Ovary (tissue), 10 donors: Measurements from ENCODE around the gene SCTR. TPM values are rescaled to one million over a fixed set of nuclear protein-coding genes. Genes with fewer than 3 reads are reported as not detected.

Experiments
- DNase-seq, 5 donors: peaks; one replicate each; pipeline ENCODE4 v3.0.0-alpha.2; 2019 to 2020
- H3K27ac ChIP-seq, 2 donors: fragments of 200-600 bp; one replicate each; pipeline versions ENCODE4 v1.5.1 to v1.8.0; 2019 to 2022
- H3K27me3 ChIP-seq: fragments of 200-600 bp; one replicate; pipeline ENCODE4 v1.8.0; 2022
- H3K36me3 ChIP-seq: fragments of 200-600 bp; sonication (generic); one replicate; pipeline ENCODE4 v1.5.1; 2019
- H3K4me1 ChIP-seq: one replicate; pipeline ENCODE4 v1.8.1; 2013; ENCODE audit warnings: mild to moderate bottlenecking, moderate library complexity; ENCODE audit not compliant: insufficient read depth
- H3K4me3 ChIP-seq: fragments of 200-600 bp; sonication (generic); one replicate; pipeline ENCODE4 v1.5.1; 2017
- H3K9me3 ChIP-seq, 2 donors: fragments of 200-600 bp in 1 of 2; sonication (generic) in 1 of 2; one replicate each; pipeline versions ENCODE4 v1.5.1 to v1.8.1; 2013 to 2019; ENCODE audit warnings: mild to moderate bottlenecking in 1 of 2, moderate library complexity in 1 of 2
- CTCF ChIP-seq, 3 donors: fragments of 450-650 bp in 2 of 3; fragments of 200-600 bp in 1 of 3; IDR thresholded peaks; one replicate each; pipeline versions ENCODE4 v1.5.1 to v1.8.0; 2016 to 2022; ENCODE audit warnings: antibody characterized with exemption in 3 of 3, mild to moderate bottlenecking in 1 of 3
- EP300 ChIP-seq: sonication (generic); formaldehyde crosslinking; IDR thresholded peaks from one replicate; pipeline ENCODE4 v1.6.1; 2017; ENCODE audit warnings: antibody characterized with exemption
- POLR2A ChIP-seq: fragments of 450-650 bp; IDR thresholded peaks from one replicate; pipeline ENCODE4 v1.6.1; 2017; ENCODE audit warnings: antibody characterized with exemption, mild to moderate bottlenecking, moderate library complexity
- WGBS, 3 donors: extraction: QIAGEN DNeasy Blood & Tissue Kit in 1 of 3; methylation state at CpG; one replicate each; pipeline versions ENCODE4 v1.1.5 to v1.1.7; 2013 to 2017; 5-methylcytosine and 5-hydroxymethylcytosine counted together
- intact Hi-C, 4 donors: fragments of 100-400 bp; cut with DNase I; formaldehyde crosslinking; loops; one replicate each; pipeline versions ENCODE4 v1.11.0 to v1.15.1; 2022 to 2023
- long read RNA-seq, 3 donors: library from polyadenylated mRNA in 2 of 3; unstranded in 2 of 3; transcript quantifications; one replicate each; pipeline ENCODE4 v2.0.0 and lab custom pipeline, GENCODE V29; 2021 to 2026
- polyA plus RNA-seq, 2 donors: library from polyadenylated mRNA; stranded (reverse); fragments of 200-250 nt in 1 of 2; fragments of 350-450 nt in 1 of 2; fragmentation: Illumina TruSeq in 1 of 2; extraction: RNeasy Lipid Tissue Mini Kit (QIAGEN cat#74804) in 1 of 2; gene quantifications; one replicate each; pipeline ENCODE4 v1.2.3, GENCODE V29; 2013 to 2014
- total RNA-seq, 7 donors: library from RNA; depleted of rRNA in 2 of 7; stranded (reverse); fragments of >200 nt in 2 of 7; fragmentation: NEBNext Ultra II Directional in 3 of 7; extraction: Animal tissue kit (Norgen Biotek cat#: 25700) in 3 of 7; gene quantifications; one replicate each; pipeline versions ENCODE4 v1.1.0 to v1.2.4, GENCODE V29; 2016 to 2023
- donor health status: DM: no; HTN: no; CAD: no; lungs with moderate emphysema.
- donor health status: DM: no; HTN: no; CAD: no.
- donor health status: Bipolar disorder and iron deficiency.
- donor health status: DM: yes; HTN: yes; CAD: no.
- donor health status: DM: no; HTN: no; CAD: no.
- donor health status: DM: yes; HTN: yes; CAD: no.

SCTR gene
- total RNA-seq (10 to 100 TPM in 1 of 7 donors, 1 to 10 TPM in 1, not detected in 5; 1.4 to 14.1 TPM), polyA plus RNA-seq (under 1 TPM; 0.23 to 0.27 TPM)
- long read RNA-seq, donor 1: 0 reads
- long read RNA-seq, donor 2: 0 reads
- long read RNA-seq, donor 3: 0 reads

- no peak within 1 kb of the TSS for H3K4me3 ChIP-seq
- intact Hi-C loops: no loop called here
Observed at GRCh38 chr2:119523952-119524694, at the start of gene SCTR. SCTR (minus strand) TSS chr2:119524483; CDS start chr2:119524226, 257 bp downstream.

GRCh38 chr2:119567292-119567691 lies 43.0 kb upstream of the SCTR start:
- intact Hi-C loops: no loop called here
- TF ChIP-seq POLR2A (no peak), CTCF (IDR thresholded peaks at IDR 0.05) (no peak), EP300 (no peak)
- H3K9me3 ChIP-seq: no peaks in the 10 kb centered on the region

More at GRCh38 chr2:119523952-119524694, at the start of gene SCTR:
- no peaks in the 10 kb centered on the region for H3K27me3 ChIP-seq
- no peaks in the 10 kb centered on the region for H3K36me3 ChIP-seq
- WGBS, 3 donors: 4 to 7% (median 6%) methylated on average over 55 to 74 of the region's 74 CpGs
- no peaks in the 10 kb centered on the region for H3K9me3 ChIP-seq
- DNase-seq: no peak
- H3K27ac ChIP-seq: no peak within 1 kb of the TSS
- TF ChIP-seq EP300: no peak
- no peak for TF ChIP-seq POLR2A
- no peak for TF ChIP-seq CTCF (IDR thresholded peaks at IDR 0.05)
- no peaks in the 10 kb centered on the region for H3K4me1 ChIP-seq

GRCh38 chr2:119565481-119565880 lies 41.2 kb upstream of the SCTR start:
- DNase-seq: no peak
- Histone ChIP-seq H3K36me3 (no peaks in the 10 kb centered on the region), H3K27me3 (no peaks in the 10 kb centered on the region), H3K4me1 (no peaks in the 10 kb centered on the region), H3K9me3 (no peaks in the 10 kb centered on the region), H3K27ac (no peak overlapping the region), H3K4me3 (no peak overlapping the region)
- no peak for TF ChIP-seq CTCF (IDR thresholded peaks at IDR 0.05)
- no peak for TF ChIP-seq EP300
- no peak for TF ChIP-seq POLR2A
- intact Hi-C loops: no loop called here
- WGBS, 3 donors: 67 to 77% (median 71%) methylated on average over 2 of the region's 2 CpGs

More at GRCh38 chr2:119567292-119567691, 43.0 kb upstream of the SCTR start:
- Histone ChIP-seq H3K27ac (no peak overlapping the region), H3K27me3 (no peaks in the 10 kb centered on the region), H3K4me1 (no peaks in the 10 kb centered on the region), H3K36me3 (no peaks in the 10 kb centered on the region), H3K4me3 (no peak overlapping the region)
- DNase-seq: no peak

GRCh38 chr2:119553687-119554344 lies 29.5 kb upstream of the SCTR start:
- intact Hi-C loops: no loop called here
- no peak overlapping the region for H3K27ac ChIP-seq
- no peak overlapping the region for H3K4me3 ChIP-seq
- DNase-seq: no peak
- no peaks in the 10 kb centered on the region for H3K4me1 ChIP-seq
- no peak for TF ChIP-seq CTCF (IDR thresholded peaks at IDR 0.05)
- TF ChIP-seq POLR2A: no peak
- TF ChIP-seq EP300: no peak
- no peaks in the 10 kb centered on the region for H3K27me3 ChIP-seq
- no peaks in the 10 kb centered on the region for H3K9me3 ChIP-seq
- WGBS, 3 donors: 76 to 82% (median 81%) methylated on average over 7 of the region's 7 CpGs
- H3K36me3 ChIP-seq: no peaks in the 10 kb centered on the region
